Effector memory CD4-positive, alpha-beta T cell (primary cell): ENCODE measurements around the gene PTPRN2.

Source experiments
- DNase-seq, 3 donors: peaks; one replicate each; pipeline ENCODE4 v3.0.0-alpha.2; 2020
- H3K27ac ChIP-seq: 2 replicates; pipeline ENCODE4 v1.7.0; 2013; ENCODE audit warnings: mild to moderate bottlenecking, low read length, moderate library complexity; ENCODE audit not compliant: insufficient read depth, poor library complexity, severe bottlenecking
- H3K27me3 ChIP-seq: replicated peaks from 2 replicates; pipeline ENCODE4 v1.7.0; 2013; ENCODE audit warnings: mild to moderate bottlenecking, low read length; ENCODE audit not compliant: insufficient read depth, control insufficient read depth, poor library complexity, severe bottlenecking
- H3K36me3 ChIP-seq: 2 replicates; pipeline ENCODE4 v1.7.0; 2013; ENCODE audit warnings: mild to moderate bottlenecking, low read length, moderate library complexity; ENCODE audit not compliant: control insufficient read depth, insufficient read depth
- H3K4me1 ChIP-seq: 2 replicates; pipeline ENCODE4 v1.7.0; 2013; ENCODE audit warnings: low read length, mild to moderate bottlenecking; ENCODE audit not compliant: control insufficient read depth, insufficient read depth, poor library complexity, severe bottlenecking
- H3K4me3 ChIP-seq: 2 replicates; pipeline ENCODE4 v1.7.0; 2013; ENCODE audit warnings: low read length, low read depth, mild to moderate bottlenecking; ENCODE audit not compliant: insufficient read depth, poor library complexity, severe bottlenecking
- H3K9me3 ChIP-seq: 2 replicates; pipeline ENCODE4 v1.7.0; 2013; ENCODE audit warnings: mild to moderate bottlenecking, low read length, moderate library complexity; ENCODE audit not compliant: control insufficient read depth

Gene PTPRN2

DNA sequence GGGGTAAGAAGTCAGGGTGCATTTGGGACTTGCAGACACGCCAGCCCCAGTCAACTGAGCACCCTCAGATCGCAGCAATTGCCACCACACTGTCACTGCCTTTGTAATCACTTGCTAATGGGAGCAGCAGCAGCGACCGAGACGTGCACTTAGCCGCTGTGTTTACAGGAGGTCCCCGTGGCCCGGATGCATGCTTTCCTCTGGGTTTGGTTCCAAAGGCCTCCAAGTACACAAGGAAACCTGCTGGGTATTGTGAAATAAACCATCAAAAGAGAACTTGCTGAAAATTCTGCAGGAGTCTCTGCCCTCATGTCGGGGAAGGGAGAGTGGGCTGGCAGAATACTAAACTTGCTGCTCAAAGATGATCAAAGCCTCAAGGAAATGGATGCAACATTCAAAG lies 909.1 kb downstream of the PTPRN2 start:
- H3K27me3 ChIP-seq = peaks cover 33% of the 10 kb centered on the region
- no peak overlapping the region for H3K27ac ChIP-seq
- H3K36me3 ChIP-seq = no peaks in the 10 kb centered on the region
- no peak for DNase-seq
- no peaks in the 10 kb centered on the region for H3K9me3 ChIP-seq
- no peak overlapping the region for H3K4me3 ChIP-seq
- no peaks in the 10 kb centered on the region for H3K4me1 ChIP-seq

DNA sequence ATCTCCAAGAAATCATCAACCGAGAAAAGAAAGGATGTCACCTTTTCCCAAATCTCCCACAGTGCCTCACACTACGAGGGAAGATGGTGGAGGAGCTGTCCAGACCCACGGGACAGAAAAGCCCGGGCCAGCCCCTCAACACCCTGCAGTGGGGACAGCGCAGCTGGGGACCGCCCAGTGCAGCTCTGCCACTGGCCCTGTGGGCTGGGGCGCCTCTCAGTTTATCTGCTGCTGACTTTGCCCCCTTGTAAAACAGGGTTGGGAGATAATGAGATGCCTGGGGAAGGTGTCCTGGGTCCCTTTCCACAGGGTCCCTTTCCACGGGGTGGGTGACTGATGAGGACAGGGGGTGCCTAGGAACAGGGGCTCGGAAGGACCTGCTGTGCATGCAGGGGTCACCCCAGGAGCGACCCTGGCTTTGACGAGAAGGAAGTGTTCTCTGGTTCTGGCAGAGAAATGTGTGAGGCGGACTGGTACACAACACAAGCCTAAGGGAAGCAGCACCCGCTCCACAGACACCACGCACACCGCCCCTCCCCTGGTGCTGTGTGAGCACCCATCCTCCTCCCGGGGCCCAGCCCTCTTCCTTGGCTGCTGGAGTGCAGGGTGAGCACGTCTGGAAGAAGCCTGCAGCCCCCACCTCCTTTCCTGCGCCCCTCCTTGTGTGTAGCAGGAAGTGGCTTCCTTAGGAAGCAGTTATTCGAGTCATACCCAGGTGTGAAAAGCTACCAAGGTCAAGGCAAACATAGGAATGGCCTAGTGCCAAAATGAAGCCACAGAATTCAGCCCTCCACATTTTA lies 911.0 kb downstream of the PTPRN2 start:
- no peaks in the 10 kb centered on the region for H3K4me1 ChIP-seq
- H3K4me3 ChIP-seq = no peak overlapping the region
- H3K27me3 ChIP-seq = peaks cover 18% of the 10 kb centered on the region
- H3K36me3 ChIP-seq = no peaks in the 10 kb centered on the region
- no peaks in the 10 kb centered on the region for H3K9me3 ChIP-seq
- no peak overlapping the region for H3K27ac ChIP-seq
- DNase-seq = no peak

GRCh38 chr7:157676001-157676400 lies 911.6 kb downstream of the PTPRN2 start:
- Histone ChIP-seq H3K4me3 (no peak overlapping the region), H3K36me3 (no peaks in the 10 kb centered on the region), H3K9me3 (no peaks in the 10 kb centered on the region), H3K27ac (no peak overlapping the region), H3K4me1 (no peaks in the 10 kb centered on the region), H3K27me3 (peaks cover 14% of the 10 kb centered on the region)
- DNase-seq = no peak

DNA sequence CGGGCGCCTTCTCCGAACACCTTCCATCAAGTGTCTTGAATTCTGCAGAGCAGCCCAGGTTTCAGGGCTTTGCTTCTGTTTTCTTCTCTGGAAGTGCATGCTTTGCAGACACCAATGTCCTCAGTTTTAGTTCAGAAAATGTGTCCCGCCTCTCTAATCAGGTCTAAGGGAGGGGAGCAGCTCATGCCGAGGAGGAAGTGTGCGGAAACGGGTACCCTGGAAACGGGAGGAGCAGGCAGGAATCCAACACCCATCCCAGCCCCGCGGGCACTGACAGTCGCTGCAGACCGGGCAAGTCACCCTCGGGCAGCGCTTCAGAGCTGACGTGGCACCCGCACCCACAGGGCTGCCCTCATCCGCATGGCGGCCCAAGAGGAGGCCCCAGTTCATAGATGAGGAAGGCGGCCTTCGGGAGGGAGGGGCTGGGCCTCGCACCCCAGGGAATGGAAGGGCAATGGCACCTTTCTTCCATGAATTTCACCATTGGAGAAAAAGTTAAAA lies 912.1 kb downstream of the PTPRN2 start:
- Histone ChIP-seq H3K27me3 (peaks cover 11% of the 10 kb centered on the region), H3K9me3 (no peaks in the 10 kb centered on the region), H3K27ac (no peak overlapping the region), H3K36me3 (no peaks in the 10 kb centered on the region), H3K4me3 (no peak overlapping the region), H3K4me1 (no peaks in the 10 kb centered on the region)
- DNase-seq = no peak

DNA sequence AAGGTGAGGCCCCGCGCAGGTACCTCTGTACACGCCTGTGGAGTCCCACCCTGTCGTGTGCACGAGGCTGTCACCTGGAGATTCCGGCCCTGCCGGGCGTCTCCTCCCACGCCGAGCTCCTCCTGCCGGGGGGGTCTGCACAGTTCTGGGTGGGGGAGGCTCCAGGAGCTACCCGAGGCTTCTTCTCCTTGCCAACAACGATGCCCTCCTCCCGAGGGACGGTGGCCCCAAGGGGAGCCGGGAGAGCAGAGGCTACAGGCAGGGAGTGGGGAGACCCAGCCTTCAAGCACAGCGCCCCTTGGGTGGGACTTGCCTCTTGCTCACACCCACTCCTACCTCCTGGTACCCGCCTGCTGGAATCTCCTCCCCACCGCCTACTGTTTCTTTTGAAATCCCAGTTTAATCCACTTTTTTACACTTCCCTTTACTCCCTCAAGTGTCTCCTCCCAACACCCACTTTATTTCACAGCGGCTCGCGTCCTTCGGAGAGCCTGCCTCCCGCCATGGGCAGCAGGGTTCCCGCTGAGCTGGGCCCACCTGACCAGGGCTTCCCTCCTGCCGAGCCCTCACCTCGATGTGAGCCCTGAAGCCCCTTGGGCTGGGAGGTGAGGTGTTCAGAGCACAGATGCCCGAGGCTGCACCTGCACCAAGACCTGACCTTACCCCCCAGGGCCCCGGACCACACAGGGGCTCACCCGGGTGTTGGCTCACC lies 912.8 kb downstream of the PTPRN2 start:
- H3K27ac ChIP-seq = no peak overlapping the region
- H3K4me1 ChIP-seq = no peaks in the 10 kb centered on the region
- no peaks in the 10 kb centered on the region for H3K9me3 ChIP-seq
- DNase-seq = no peak
- peaks cover 5% of the 10 kb centered on the region for H3K27me3 ChIP-seq
- no peaks in the 10 kb centered on the region for H3K36me3 ChIP-seq
- no peak overlapping the region for H3K4me3 ChIP-seq

GRCh38 chr7:157674027-157674714 lies 913.5 kb downstream of the PTPRN2 start:
- H3K36me3 ChIP-seq = no peaks in the 10 kb centered on the region
- peaks cover 1% of the 10 kb centered on the region for H3K27me3 ChIP-seq
- DNase-seq = no peak
- H3K9me3 ChIP-seq = no peaks in the 10 kb centered on the region
- H3K4me3 ChIP-seq = no peak overlapping the region
- no peaks in the 10 kb centered on the region for H3K4me1 ChIP-seq
- H3K27ac ChIP-seq = no peak overlapping the region

DNA sequence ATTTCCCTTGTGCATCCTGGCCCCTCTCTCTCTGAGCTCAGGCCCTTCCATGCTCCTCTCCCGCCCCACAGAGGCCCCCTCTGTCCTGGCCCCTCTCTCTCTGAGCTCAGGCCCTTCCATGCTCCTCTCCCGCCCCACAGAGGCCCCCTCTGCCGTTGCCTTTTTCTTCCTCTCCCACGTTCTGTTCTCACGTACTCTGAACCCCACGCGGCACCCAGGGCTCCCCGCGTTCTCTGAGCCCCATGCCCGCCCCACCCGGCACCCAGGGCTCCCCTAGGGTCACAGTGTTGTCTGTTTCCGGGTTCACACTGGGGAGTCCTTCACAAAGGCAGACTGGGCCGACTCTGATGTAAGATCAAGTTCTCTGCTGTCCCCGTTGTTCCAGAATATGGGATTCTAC lies 914.0 kb downstream of the PTPRN2 start:
- no peak for DNase-seq
- no peaks in the 10 kb centered on the region for H3K4me1 ChIP-seq
- no peaks in the 10 kb centered on the region for H3K9me3 ChIP-seq
- H3K4me3 ChIP-seq = no peak overlapping the region
- H3K27ac ChIP-seq = no peak overlapping the region
- no peaks in the 10 kb centered on the region for H3K36me3 ChIP-seq
- no peaks in the 10 kb centered on the region for H3K27me3 ChIP-seq

- Histone ChIP-seq H3K9me3 (no peaks in the 10 kb centered on the region), H3K27me3 (no peaks in the 10 kb centered on the region), H3K4me1 (no peaks in the 10 kb centered on the region), H3K27ac (no peak overlapping the region), H3K36me3 (no peaks in the 10 kb centered on the region), H3K4me3 (no peak overlapping the region)
- no peak for DNase-seq
These were observed 916.0 kb downstream of the PTPRN2 start for GRCh38 chr7:157671358-157672255.

- no peaks in the 10 kb centered on the region for H3K4me1 ChIP-seq
- no peaks in the 10 kb centered on the region for H3K9me3 ChIP-seq
- no peak overlapping the region for H3K27ac ChIP-seq
- H3K4me3 ChIP-seq = no peak overlapping the region
- no peaks in the 10 kb centered on the region for H3K27me3 ChIP-seq
- no peaks in the 10 kb centered on the region for H3K36me3 ChIP-seq
- no peak for DNase-seq
These were observed 916.9 kb downstream of the PTPRN2 start for GRCh38 chr7:157670490-157671357.
